GM21360 (cell line): ENCODE results near the gene TSNAXIP1.
"Not testable (repeated sequence)": the region's sequence is repeated elsewhere in the genome, so short reads cannot be mapped to it uniquely, and the experiment has no call there.

Experiments
- ATAC-seq: cut with Tn5 transposase; IDR thresholded peaks from one replicate; pipeline ENCODE4 v1.9.1; 2021; ENCODE audit warnings: mild to moderate bottlenecking, moderate library complexity; ENCODE audit not compliant: unreplicated experiment

The TSNAXIP1 gene

GRCh38 chr16:67857547-67858233 lies 51.0 kb downstream of the TSNAXIP1 start:
- no peak for ATAC-seq

- no peak for ATAC-seq
These were observed 51.8 kb downstream of the TSNAXIP1 start for GRCh38 chr16:67858500-67858899.

DNA sequence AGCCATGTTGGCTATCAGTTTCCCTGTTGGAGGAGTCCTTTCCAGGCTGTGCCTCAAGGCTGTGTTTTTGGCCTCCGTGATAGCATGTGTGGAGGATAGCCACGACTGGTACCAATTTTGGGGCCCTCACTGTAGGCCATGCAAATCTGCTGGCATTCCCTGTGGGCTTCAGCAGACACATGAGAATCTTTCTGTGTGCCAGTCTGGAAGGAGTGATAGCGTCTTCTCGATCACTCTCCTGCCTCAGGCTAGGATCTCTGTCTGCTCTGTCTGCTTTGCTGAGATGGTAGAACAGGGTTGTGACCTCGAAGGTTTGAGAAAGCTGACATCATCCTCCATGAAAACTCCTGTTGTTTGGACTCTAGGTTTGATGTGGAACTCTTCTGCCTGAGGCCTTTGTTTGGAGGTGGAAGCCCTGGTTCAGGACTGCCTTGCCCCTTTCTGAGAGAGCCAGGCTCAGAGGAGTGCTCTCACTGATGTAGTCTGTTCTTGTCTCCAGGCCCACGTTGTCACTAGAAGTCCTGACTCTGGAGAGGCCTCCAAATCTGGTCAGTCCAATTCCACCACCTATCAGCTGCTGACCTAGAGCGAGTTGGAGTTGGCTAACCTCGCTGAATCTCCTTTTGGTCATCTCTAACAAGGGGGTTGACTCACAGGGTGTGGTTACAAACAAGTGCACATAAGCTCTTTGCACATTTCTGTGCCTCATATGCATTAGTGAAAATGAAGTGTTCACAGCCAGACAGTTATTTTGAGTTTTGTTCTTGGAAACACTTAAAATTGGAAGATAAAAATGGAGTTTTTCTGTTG lies 54.1 kb downstream of the TSNAXIP1 start:
- no peak for ATAC-seq

DNA sequence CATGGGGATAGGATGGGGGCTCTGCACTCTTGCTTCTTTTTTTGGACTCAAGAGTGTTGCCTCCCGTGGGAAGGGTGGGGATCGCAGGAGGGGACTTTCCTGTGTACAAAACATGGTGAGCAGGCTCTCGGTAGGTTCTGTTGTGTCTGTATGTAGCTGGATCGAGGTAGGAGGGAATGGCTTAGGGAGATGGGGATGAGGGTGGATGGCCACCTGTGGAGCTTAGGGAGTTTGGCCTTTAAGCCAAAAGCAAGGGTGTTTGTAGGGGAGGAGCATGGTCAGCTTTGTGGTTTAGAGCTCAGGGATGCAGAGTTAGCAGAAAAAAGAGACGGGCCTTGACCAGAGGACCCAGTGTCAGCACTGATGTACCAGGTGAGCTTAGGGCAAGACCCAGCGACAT lies 55.2 kb downstream of the TSNAXIP1 start:
- ATAC-seq: no peak

GRCh38 chr16:67862623-67863583 lies 56.2 kb downstream of the TSNAXIP1 start:
- no peak for ATAC-seq

GRCh38 chr16:67864044-67864443 lies 57.4 kb downstream of the TSNAXIP1 start:
- not testable (repeated sequence) for ATAC-seq

DNA sequence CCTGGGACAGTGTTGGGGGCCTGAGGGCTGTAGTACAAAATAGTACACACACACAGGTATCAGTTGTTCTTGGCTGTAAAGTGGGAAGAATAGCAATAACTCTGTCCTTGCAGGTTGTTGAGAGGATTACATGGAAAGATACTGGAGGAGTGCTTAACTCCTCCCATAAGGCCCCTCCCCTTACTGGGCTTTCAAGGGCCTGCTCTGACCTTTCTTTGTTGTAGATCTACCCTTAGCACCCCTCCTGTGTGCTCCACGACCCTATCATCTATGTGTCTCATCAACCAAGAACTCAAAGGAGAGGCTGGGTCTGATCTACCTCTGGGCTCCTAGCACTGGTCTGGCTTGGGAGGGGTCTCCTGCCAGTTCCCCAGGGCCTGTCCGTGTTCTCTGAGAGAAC lies 57.9 kb downstream of the TSNAXIP1 start:
- ATAC-seq: no peak

DNA sequence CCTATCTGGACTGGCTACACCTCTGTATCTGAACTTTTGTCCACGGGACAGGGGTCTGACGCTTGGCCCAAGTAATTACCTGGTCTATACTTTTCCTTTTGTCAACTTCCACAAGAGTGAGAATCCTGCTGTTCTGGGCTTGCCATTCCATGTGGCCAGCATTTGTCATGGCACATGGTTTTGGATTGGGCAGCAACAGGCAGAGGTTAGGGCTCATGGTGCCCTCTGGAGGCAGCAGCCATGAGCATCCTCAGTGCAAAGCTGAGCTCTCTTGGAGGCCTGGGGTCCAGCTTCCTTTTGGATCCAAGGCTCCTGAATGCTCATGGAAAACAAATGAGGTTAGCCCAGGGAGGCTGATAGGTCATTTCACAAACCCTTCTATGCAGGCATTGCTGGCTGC lies 58.6 kb downstream of the TSNAXIP1 start:
- ATAC-seq: no peak

DNA sequence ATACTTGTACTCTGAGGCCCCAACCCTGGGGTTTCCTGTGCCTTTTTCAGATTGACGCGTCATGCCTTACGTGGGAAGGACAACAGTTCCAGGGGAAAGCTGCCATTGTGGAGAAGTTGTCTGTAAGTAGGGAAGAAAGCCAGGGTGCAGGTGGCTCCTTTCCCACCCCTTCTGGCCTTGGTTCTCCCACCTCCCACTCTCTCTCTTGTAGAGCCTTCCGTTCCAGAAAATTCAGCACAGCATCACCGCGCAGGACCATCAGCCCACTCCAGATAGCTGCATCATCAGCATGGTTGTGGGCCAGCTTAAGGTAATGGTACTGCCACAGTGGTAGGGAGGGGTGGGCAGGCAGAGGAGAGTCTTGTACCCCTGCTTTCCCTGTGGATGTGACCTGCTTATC lies 61.6 kb downstream of the TSNAXIP1 start:
- no peak for ATAC-seq

DNA sequence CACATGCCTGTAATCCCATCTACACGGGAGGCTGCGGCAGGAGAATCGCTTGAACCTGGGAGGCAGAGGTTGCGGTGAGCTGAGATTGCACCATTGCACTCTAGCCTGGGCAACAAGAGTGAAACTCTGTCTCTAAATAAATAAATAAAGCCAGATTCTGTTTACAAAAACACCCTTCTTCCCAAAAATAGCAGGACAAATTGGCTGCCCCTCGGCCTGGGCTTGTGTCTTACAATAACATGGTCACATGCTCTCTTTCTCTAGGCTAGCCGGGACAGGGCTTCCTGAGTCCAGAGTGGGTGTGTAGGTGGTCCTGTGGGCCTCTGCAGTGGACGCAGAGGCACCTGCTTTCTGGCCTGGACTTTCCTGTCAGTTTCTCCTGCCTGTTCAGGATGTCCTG lies 63.0 kb downstream of the TSNAXIP1 start:
- no peak for ATAC-seq

DNA sequence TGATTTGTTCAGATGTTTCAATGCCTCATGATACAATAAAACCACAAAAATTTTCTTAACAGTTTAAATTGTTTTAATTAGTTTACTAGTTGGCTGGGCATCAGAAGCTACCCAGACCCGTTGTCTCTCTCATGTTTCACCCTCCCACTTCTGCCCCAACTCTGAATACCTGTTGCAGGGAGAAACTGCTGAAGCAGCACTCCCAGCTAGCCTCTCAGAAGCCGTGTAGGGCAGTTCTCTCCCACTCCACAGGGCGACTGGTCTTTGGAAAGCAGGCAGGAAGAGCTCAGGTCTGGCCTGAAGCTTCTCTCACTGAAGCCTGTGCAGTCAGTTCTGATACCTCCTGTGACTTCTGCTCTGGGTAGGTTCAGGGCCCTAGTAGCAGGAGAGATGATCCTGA lies 64.6 kb downstream of the TSNAXIP1 start:
- no peak for ATAC-seq

GRCh38 chr16:67872131-67872630 lies 65.5 kb downstream of the TSNAXIP1 start:
- ATAC-seq: no peak

DNA sequence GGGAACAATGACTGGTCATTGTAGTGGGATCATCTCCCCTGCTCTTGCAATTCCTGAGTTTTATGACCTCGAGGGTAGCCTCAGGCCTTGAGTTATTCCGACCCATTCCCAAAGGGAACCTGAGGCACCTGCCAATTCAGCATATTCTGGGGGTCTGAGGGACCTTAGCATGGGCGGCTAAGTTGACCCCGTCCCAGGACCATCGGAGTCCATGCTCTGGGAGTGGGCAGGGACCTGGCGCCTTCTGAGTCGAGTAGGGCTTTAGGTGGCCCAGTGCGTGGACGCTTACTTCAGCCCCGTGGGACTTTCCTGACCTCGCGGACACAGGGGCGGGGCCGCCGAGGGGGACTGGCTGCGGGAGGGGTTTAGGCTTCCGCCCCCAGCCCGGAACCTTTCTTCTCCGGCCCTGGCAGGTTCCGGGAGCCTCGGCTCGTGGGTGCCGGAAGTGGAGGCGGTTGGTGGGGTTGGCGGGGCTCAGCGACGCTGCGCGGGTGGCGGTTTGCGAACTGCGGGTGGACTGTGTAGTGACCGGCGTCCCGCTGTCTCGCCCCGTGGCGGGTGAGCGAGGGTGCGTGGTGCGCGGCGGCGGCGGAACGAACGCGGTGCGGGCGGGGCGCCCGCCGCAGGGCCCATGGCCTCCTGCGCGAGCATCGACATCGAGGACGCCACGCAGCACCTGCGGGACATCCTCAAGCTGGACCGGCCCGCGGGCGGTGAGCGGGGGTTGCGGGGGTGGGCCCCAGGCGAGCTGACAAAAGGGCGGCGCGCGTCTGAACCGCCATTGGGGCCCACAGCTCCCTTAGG lies 66.1 kb downstream of the TSNAXIP1 start, which contains the start of gene EDC4:
Gene EDC4, plus strand, starts transcription at position 422 of the 804 bp plus-strand sequence. Its CDS starts 210 bp downstream, at position 632.
- ATAC-seq: peak; percentile 56

DNA sequence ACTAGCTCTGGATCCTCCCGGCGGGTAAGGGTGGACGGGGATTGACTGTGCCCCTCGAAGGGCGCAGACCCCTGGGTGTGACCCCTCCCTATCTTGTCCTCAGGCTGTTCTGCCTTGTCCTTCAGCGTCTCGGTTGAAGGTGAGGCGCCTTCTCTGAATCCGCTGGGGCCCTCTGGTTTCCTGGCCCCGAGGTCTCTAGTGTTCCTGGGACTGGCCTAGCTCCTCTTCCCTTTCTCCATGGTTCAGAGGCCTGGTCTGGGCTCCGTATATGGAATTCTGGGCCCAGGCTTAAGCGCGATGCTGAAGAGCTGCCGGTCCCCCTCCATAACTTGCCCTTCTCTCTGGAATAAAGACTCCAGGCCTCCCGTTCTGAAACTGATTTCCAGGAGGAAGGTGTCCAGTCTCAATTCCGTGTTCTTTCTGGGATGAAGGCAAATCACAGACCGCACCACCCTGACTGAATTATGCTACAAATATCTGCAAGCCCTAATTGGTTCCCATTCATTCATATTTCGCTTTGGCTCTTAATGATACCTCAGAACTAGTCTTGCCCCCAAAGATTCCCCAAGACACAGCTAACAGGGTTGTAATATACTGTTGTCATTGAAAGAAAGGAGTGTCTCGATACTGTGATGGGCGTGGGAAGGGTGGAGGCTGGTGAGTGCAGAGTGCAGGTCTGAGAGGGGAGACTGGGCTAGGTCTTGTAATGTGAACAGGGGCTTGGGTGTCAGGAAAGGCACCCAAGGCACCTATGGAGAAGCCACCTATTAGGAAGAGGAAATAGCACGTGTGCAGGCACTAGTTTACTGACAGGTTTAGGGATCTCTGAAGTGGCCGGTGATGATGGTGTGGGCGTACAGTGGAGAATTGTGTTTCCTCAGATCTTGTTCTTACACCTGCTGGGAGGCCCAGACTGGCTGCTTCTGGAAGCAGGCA lies 67.0 kb downstream of the TSNAXIP1 start:
- no peak for ATAC-seq

DNA sequence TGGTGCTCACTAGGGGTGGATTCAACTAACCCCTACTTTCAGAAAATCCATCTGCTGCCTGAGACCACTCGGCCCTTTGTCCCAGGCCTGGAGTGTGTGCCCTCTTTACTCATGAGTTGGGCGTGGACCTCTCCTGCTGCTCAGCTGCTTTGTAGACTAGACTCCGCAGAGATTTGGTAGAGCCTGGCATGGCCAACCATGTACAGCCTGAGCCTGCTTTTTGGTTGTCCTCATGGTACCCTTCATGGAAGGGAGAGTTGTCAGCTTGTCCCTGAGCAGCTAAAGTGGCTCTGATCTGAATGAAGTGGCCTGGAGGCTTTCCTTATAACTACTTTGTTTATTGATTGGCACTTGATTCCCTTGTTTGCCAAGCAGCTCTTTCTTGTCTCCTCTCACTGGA lies 67.7 kb downstream of the TSNAXIP1 start:
- ATAC-seq: no peak

- no peak for ATAC-seq
These were observed 70.4 kb downstream of the TSNAXIP1 start for GRCh38 chr16:67877064-67877463.
